NB4 (cell line): ENCODE measurements around the gene RNF214.
"Not testable (repeated sequence)": the region's sequence is repeated elsewhere in the genome, so short reads cannot be mapped to it uniquely, and the experiment has no call there.

ENCODE experiments used
- POLR2A ChIP-seq: IDR thresholded peaks from 2 replicates; pipeline ENCODE4 v1.6.1; 2011; ENCODE audit warnings: mild to moderate bottlenecking; ENCODE audit not compliant: insufficient read length; ENCODE audit errors: extremely low read depth
- TF ChIP-seq, protein P1 (sequence below): IDR thresholded peaks from one replicate; pipeline ENCODE4 v1.5.1; 2012; ENCODE audit warnings: low read depth, low read length

DNA sequence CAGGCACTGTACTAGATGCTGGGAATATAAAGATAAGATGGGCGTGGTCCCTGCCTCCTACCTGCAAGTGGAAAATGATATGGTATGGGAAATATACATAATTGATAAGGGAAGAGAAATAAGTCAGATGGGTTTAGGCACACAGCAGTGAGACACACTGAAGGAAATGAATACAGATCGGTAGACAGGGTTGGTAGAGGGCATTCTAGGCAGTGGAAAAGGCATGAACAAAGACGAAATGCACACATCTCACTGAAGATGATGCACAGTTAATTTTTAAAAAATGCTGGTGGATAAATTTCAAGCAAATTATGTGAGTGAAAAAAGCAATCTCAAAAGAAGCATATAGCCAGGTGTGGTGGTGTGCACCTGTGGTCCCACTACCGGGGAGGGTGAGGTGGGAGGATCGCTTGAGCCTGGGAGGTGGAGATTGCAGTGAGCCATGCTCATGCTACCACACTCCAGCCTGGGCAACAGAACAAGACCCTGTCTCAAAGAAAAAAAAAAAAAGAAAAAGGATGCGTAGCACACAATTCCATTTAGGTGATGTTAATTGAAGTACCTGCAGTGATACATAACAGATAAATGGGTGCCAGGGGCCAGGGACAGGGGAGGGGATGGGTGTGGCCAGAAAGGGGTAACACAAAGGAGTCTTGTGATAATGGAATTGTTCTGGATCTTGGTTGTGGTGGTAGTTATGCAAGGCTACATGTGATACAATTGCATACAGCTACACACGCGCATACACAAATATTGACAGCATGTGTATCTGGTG is 22.9 kb upstream of the RNF214 start:
- TF ChIP-seq, protein P1, sequence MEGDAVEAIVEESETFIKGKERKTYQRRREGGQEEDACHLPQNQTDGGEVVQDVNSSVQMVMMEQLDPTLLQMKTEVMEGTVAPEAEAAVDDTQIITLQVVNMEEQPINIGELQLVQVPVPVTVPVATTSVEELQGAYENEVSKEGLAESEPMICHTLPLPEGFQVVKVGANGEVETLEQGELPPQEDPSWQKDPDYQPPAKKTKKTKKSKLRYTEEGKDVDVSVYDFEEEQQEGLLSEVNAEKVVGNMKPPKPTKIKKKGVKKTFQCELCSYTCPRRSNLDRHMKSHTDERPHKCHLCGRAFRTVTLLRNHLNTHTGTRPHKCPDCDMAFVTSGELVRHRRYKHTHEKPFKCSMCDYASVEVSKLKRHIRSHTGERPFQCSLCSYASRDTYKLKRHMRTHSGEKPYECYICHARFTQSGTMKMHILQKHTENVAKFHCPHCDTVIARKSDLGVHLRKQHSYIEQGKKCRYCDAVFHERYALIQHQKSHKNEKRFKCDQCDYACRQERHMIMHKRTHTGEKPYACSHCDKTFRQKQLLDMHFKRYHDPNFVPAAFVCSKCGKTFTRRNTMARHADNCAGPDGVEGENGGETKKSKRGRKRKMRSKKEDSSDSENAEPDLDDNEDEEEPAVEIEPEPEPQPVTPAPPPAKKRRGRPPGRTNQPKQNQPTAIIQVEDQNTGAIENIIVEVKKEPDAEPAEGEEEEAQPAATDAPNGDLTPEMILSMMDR, result not testable (repeated sequence)
- not testable (repeated sequence) for TF ChIP-seq POLR2A
